BJ (cell line): ENCODE measurements around the gene DPYD. TPM values are rescaled to one million over a fixed set of nuclear protein-coding genes. Genes with fewer than 3 reads are reported as not detected.

Experiments used
- CTCF ChIA-PET: fragments of 350-600 bp; formaldehyde crosslinking; extraction: SDS; loops from one replicate; lab custom pipeline; 2021; ENCODE audit warnings: antibody characterized with exemption, inconsistent platforms; lab: Yijun Ruan, JAX
- POLR2A ChIA-PET: fragments of 300-600 bp; sonication (Branson Sonifier 250); formaldehyde crosslinking; extraction: SDS; loops from one replicate; lab custom pipeline; 2021; ENCODE audit warnings: antibody characterized with exemption; lab: Charles Lee
- DNase-seq: peaks from one replicate; pipeline ENCODE4 v3.0.0-alpha.2; 2011; ENCODE audit warnings: low read depth
- H3K27me3 ChIP-seq: 2 replicates; pipeline ENCODE4 v1.6.0; 2011; ENCODE audit warnings: low read length; ENCODE audit not compliant: control insufficient read depth, insufficient read depth
- H3K36me3 ChIP-seq: 2 replicates; pipeline ENCODE4 v1.5.1; 2011; ENCODE audit warnings: low read length; ENCODE audit not compliant: control insufficient read depth, insufficient read depth
- H3K4me3 ChIP-seq: 2 replicates; pipeline ENCODE4 v1.5.1; 2011; ENCODE audit warnings: low read depth, mild to moderate bottlenecking, control low read depth, low read length
- CTCF ChIP-seq: IDR thresholded peaks from 2 replicates; pipeline ENCODE4 v1.5.1; 2011; ENCODE audit warnings: low read depth, mild to moderate bottlenecking, control low read depth, inconsistent platforms, low read length, moderate library complexity; ENCODE audit not compliant: insufficient read depth
- polyA plus RNA-seq: library from polyadenylated mRNA; depleted of rRNA; stranded (reverse); fragments of >200 nt; gene quantifications from 2 replicates; pipeline ENCODE4 v1.2.3, GENCODE V29; 2011

The DPYD gene
- polyA plus RNA-seq, 1 experiment: 13.1 TPM

GRCh38 chr1:97073169-97073568 is 847.7 kb downstream of the DPYD start:
- DNase-seq: no peak
- ChIA-PET POLR2A (no interaction called here), CTCF (interaction anchor here (0.6 kb wide), 1 partner anchor 608 kb away, joined by 3 read pairs; no protein-coding TSS in a partner anchor)
- Histone ChIP-seq H3K27me3 (no peaks in the 10 kb centered on the region), H3K36me3 (no peaks in the 10 kb centered on the region), H3K4me3 (no peak overlapping the region)
- no peak for TF ChIP-seq CTCF

GRCh38 chr1:97071173-97071572 is 849.7 kb downstream of the DPYD start:
- no peaks in the 10 kb centered on the region for H3K27me3 ChIP-seq
- no peak overlapping the region for H3K4me3 ChIP-seq
- ChIA-PET POLR2A (no interaction called here), CTCF (no interaction called here)
- no peaks in the 10 kb centered on the region for H3K36me3 ChIP-seq
- DNase-seq: no peak
- TF ChIP-seq CTCF: no peak

- no peak for TF ChIP-seq CTCF
- H3K36me3 ChIP-seq: no peaks in the 10 kb centered on the region
- no peak overlapping the region for H3K4me3 ChIP-seq
- ChIA-PET CTCF (no interaction called here), POLR2A (no interaction called here)
- no peak for DNase-seq
- no peaks in the 10 kb centered on the region for H3K27me3 ChIP-seq
Observed at GRCh38 chr1:97070376-97070775, 850.5 kb downstream of the DPYD start.

DNA sequence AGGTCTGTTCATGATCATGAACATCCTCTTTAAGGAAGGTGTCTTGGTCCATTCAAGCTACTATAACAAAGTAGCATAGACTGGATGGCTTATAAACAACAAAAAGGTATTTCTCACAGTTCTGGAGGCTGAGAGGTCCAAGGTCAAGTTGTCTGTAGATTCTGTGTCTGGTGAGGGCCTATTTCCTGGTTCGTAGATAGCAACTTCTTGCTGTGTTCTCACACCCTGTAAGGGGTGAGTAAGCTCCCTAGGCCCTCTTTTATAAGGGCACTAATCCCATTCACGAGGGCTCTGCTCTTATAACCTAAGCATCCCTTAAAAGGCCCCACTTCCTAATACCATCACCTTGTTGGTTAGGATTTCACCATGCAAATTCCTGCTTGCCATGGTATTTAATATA is 851.5 kb downstream of the DPYD start:
- ChIA-PET POLR2A (no interaction called here), CTCF (interaction anchor here (0.6 kb wide), 1 partner anchor 481 kb away, joined by 3 read pairs; no protein-coding TSS in a partner anchor)
- no peak overlapping the region for H3K4me3 ChIP-seq
- H3K36me3 ChIP-seq: no peaks in the 10 kb centered on the region
- no peak for DNase-seq
- no peaks in the 10 kb centered on the region for H3K27me3 ChIP-seq
- TF ChIP-seq CTCF: no peak

- Histone ChIP-seq H3K4me3 (no peak overlapping the region), H3K27me3 (no peaks in the 10 kb centered on the region), H3K36me3 (no peaks in the 10 kb centered on the region)
- TF ChIP-seq CTCF: no peak
- DNase-seq: no peak
- POLR2A ChIA-PET: no interaction called here
- CTCF ChIA-PET: interaction anchor here (0.5 to 2.1 kb wide), 2 partner anchors 17 to 19 kb away, joined by 3 to 7 read pairs; no protein-coding TSS in a partner anchor
Observed at GRCh38 chr1:97066860-97067259, 854.0 kb downstream of the DPYD start.
